ENCODE data around the gene NFKBIB.

DNA sequence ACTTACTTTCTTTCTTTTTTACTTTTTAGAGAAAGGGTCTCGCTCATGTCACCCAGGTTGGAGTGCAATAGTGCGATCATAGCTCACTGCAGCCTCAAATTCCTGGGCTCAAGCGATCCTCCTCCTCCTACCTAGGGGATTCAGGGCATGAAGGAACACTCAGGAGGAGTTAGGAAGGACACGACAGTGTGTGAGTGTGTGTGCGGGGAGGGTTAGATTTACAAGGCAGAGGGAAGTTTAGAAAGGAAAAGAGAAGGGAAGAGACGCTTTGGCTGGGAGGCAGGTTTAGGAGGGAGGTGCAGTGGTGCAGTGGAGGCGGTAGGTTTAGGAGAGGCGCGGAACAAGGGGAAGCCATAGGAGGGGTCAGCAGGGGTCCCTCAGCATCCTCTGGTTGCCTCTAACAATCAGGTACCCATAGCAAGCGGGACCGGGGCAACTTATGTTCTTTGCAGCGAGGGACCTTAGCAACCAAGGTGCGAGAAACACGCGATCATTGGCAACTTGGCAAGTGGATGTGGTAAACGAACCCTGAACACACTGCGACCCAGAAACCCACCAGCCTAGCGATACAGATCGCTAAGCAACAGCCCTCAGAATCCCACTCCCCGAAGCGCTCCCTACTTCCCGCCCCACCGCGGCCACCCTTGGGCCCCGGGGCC, 852 bp upstream of the NFKBIB start:
- TF ChIP-seq TEAD4 (CRISPR knock-in tag; IDR thresholded peaks at IDR 0.05): no peak
- TF ChIP-seq, protein P1, sequence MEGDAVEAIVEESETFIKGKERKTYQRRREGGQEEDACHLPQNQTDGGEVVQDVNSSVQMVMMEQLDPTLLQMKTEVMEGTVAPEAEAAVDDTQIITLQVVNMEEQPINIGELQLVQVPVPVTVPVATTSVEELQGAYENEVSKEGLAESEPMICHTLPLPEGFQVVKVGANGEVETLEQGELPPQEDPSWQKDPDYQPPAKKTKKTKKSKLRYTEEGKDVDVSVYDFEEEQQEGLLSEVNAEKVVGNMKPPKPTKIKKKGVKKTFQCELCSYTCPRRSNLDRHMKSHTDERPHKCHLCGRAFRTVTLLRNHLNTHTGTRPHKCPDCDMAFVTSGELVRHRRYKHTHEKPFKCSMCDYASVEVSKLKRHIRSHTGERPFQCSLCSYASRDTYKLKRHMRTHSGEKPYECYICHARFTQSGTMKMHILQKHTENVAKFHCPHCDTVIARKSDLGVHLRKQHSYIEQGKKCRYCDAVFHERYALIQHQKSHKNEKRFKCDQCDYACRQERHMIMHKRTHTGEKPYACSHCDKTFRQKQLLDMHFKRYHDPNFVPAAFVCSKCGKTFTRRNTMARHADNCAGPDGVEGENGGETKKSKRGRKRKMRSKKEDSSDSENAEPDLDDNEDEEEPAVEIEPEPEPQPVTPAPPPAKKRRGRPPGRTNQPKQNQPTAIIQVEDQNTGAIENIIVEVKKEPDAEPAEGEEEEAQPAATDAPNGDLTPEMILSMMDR (IDR thresholded peaks at IDR 0.05): no peak

All from WTC11 (cell line).